Activated naive CD4-positive, alpha-beta T cell treated with anti-CD3 and anti-CD28 coated beads for 36 hours (primary cell): ENCODE measurements around the gene POLA2. TPM values are rescaled to one million over a fixed set of nuclear protein-coding genes. Genes with fewer than 3 reads are reported as not detected.
"Not testable (repeated sequence)": the region's sequence is repeated elsewhere in the genome, so short reads cannot be mapped to it uniquely, and the experiment has no call there.

Experiments
- CTCF ChIA-PET: fragments of 350-600 bp; sonication (Branson Sonifier 250); formaldehyde crosslinking; loops from one replicate; lab custom pipeline; 2021; ENCODE audit warnings: antibody characterized with exemption; lab: Charles Lee
- DNase-seq: peaks from one replicate; pipeline ENCODE4 v3.0.0-alpha.2; 2020
- H3K27ac Mint-ChIP-seq: one replicate; pipeline ENCODE4 v1.8.0; 2021; ENCODE audit warnings: mild to moderate bottlenecking, mixed read lengths
- H3K27me3 Mint-ChIP-seq: one replicate; pipeline ENCODE4 v1.8.0; 2021; ENCODE audit warnings: low read depth, mixed read lengths
- H3K36me3 Mint-ChIP-seq: one replicate; pipeline ENCODE4 v1.8.0; 2021; ENCODE audit warnings: low read depth, mixed read lengths
- H3K4me1 Mint-ChIP-seq: one replicate; pipeline ENCODE4 v1.8.0; 2021; ENCODE audit warnings: low read depth, mixed read lengths
- H3K4me3 Mint-ChIP-seq: one replicate; pipeline ENCODE4 v1.8.0; 2021; ENCODE audit warnings: mild to moderate bottlenecking, moderate library complexity, mixed read lengths
- H3K9me3 Mint-ChIP-seq: one replicate; pipeline ENCODE4 v1.8.0; 2021; ENCODE audit warnings: mixed read lengths
- intact Hi-C: fragments of 100-400 bp; cut with micrococcal nuclease; formaldehyde crosslinking; loops from one replicate; pipeline ENCODE4 v1.15.1; 2023
- total RNA-seq, 2 experiments: library from RNA; stranded (reverse); gene quantifications; one replicate each; pipeline ENCODE4 v1.2.3, GENCODE V29; 2021

POLA2 gene
- total RNA-seq, 2 experiments from 2014 or later, result 65.1 to 67.0 TPM

DNA sequence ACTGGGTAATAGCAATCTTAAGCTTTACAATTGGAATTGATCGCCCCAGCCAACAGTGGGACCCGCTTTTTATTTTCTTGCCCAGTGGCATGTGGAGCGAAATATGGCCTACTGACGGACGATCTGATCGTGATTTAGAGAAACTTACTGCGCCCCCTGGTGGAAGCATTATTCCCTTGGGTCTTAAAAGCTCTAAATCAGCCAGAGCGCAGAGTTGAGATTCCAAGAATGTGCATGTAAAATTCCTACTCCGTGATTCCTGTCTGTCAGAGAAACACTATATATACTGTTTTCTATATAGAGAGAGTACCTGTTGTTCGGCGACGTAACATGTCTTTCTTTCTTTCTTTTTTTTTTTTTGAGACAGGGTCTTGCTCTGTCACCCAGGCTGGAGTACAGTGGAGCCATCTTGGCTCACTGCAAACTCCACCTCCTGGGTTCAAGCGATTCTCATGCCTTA is 68.2 kb downstream of the POLA2 start:
- Mint-ChIP-seq H3K4me3 (no peak overlapping the region), H3K9me3 (no peaks in the 10 kb centered on the region), H3K27me3 (no peaks in the 10 kb centered on the region), H3K4me1 (peaks cover 11% of the 10 kb centered on the region), H3K27ac (no peak overlapping the region), H3K36me3 (peaks cover 2% of the 10 kb centered on the region)
- intact Hi-C loops, result loop anchor here (1.0 to 5.0 kb wide), 8 partner anchors 15 to 317 kb away; partner anchors contain the start of genes POLA2 and TM7SF2
- peak; percentile 96 for DNase-seq
- CTCF ChIA-PET, result interaction anchor here (0.5 to 9.2 kb wide), 43 partner anchors 8 to 514 kb away, joined by 3 to 161 read pairs (median 4); partner anchors contain the start of genes CDC42EP2 and POLA2

DNA sequence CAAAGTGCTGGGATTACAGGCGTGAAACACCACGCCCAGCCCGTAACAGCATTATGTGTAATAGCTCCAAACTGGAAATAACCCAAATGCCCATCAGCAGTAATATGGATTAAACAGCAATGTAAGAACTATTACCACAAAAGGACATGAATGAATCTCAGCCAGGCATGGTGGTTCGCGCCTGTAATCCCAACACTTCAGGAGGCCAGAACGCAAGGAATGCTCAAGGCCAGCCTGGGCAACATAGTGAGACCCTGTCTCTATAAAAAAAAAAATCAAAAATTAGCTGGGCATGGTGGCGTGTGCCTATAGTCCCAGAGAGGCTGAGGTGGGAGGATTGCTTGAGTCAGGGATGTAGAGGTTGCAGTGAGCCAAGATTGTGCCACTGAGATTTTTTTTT is 68.8 kb downstream of the POLA2 start:
- peaks cover 5% of the 10 kb centered on the region for H3K36me3 Mint-ChIP-seq
- CTCF ChIA-PET, result interaction anchor here (0.5 to 9.2 kb wide), 33 partner anchors 8 to 721 kb away, joined by 3 to 161 read pairs (median 4); partner anchors contain the start of genes CAPN1, CDC42EP2 and POLA2
- no peaks in the 10 kb centered on the region for H3K9me3 Mint-ChIP-seq
- intact Hi-C loops, result loop anchor here (1.0 to 5.0 kb wide), 8 partner anchors 15 to 318 kb away; partner anchors contain the start of genes POLA2 and TM7SF2
- peaks cover 17% of the 10 kb centered on the region for H3K4me1 Mint-ChIP-seq
- DNase-seq, result no peak
- H3K27ac Mint-ChIP-seq, result no peak overlapping the region
- H3K27me3 Mint-ChIP-seq, result no peaks in the 10 kb centered on the region
- no peak overlapping the region for H3K4me3 Mint-ChIP-seq

DNA sequence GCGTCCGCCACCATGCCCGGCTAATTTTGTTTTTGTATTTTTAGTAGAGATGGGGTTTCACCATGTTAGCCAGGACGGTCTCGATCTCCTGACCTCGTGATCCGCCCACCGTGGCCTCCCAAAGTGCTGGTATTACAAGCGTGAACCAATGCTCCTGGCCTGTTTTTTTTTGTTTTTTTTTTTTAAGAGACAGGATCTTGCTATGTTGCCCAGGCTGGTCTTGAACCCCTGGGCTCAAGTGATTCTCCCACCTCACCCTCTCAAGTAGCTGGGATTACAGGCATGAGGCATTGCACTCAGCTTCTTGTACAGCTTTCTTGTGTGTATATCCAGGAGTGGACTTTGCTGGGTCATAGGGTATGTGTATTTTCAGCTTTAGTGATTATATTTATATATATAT is 70.8 kb downstream of the POLA2 start:
- DNase-seq, H3K9me3 Mint-ChIP-seq, H3K36me3 Mint-ChIP-seq, H3K27ac Mint-ChIP-seq, H3K27me3 Mint-ChIP-seq, H3K4me3 Mint-ChIP-seq: not testable (repeated sequence)
- peaks cover 23% of the 10 kb centered on the region for H3K4me1 Mint-ChIP-seq
- intact Hi-C loops, result loop anchor here (2.0 to 5.0 kb wide), 6 partner anchors 22 to 220 kb away; partner anchors contain the start of genes POLA2, TIGD3 and TM7SF2
- CTCF ChIA-PET, result interaction anchor here (0.6 to 9.2 kb wide), 11 partner anchors 16 to 234 kb away, joined by 3 to 161 read pairs (median 5); partner anchors contain the start of genes CAPN1, CDC42EP2 and POLA2

GRCh38 chr11:65334696-65335295 is 73.0 kb downstream of the POLA2 start:
- Mint-ChIP-seq H3K36me3 (peaks cover 7% of the 10 kb centered on the region), H3K4me1 (peaks cover 34% of the 10 kb centered on the region), H3K4me3 (peak overlapping the region; percentile 93), H3K27me3 (no peaks in the 10 kb centered on the region), H3K27ac (peak overlapping the region; percentile 85), H3K9me3 (no peaks in the 10 kb centered on the region)
- no peak for DNase-seq
- intact Hi-C loops, result loop anchor here (5.0 kb wide), 5 partner anchors 57 to 222 kb away; partner anchors contain the start of genes POLA2 and TM7SF2
- CTCF ChIA-PET, result interaction anchor here (0.6 to 9.2 kb wide), 3 partner anchors 18 to 30 kb away, joined by 4 to 161 read pairs (median 7); partner anchors contain the start of gene CDC42EP2

DNA sequence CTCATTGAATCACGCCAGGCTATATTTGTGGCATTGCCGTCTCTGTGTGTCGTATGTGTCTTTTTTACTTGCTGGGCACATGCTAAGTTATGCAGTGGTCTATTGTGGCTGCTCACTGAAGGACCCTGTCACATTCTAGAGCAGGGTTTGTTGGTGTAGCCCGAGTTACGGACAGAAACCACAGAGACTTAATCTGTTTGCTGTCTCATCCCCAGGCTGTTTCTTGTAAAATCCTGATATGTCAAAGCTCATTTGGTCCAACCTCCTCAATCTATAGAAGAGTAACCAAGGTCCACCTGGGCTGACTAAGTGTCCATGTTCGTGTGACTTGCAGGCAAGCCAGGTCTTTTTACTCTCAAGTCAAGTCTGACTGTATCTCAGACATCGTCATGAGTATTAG is 76.9 kb downstream of the POLA2 start:
- no peak for DNase-seq
- Mint-ChIP-seq H3K27ac (no peak overlapping the region), H3K36me3 (peaks cover 18% of the 10 kb centered on the region), H3K4me1 (peaks cover 36% of the 10 kb centered on the region), H3K27me3 (no peaks in the 10 kb centered on the region), H3K9me3 (no peaks in the 10 kb centered on the region), H3K4me3 (no peak overlapping the region)
- intact Hi-C loops, result no loop called here
- CTCF ChIA-PET, result interaction anchor here (1.0 to 2.6 kb wide), 4 partner anchors 9 to 172 kb away, joined by 3 to 9 read pairs (median 6); partner anchors contain the start of gene CDC42EP2

GRCh38 chr11:65340226-65340625 is 78.5 kb downstream of the POLA2 start:
- H3K27ac Mint-ChIP-seq, result no peak overlapping the region
- H3K4me3 Mint-ChIP-seq, result no peak overlapping the region
- no peaks in the 10 kb centered on the region for H3K9me3 Mint-ChIP-seq
- H3K27me3 Mint-ChIP-seq, result no peaks in the 10 kb centered on the region
- no peak for DNase-seq
- intact Hi-C loops, result no loop called here
- peaks cover 28% of the 10 kb centered on the region for H3K4me1 Mint-ChIP-seq
- peaks cover 19% of the 10 kb centered on the region for H3K36me3 Mint-ChIP-seq
- CTCF ChIA-PET, result interaction anchor here (1.0 kb wide), 1 partner anchor 11 kb away, joined by 3 read pairs; no protein-coding TSS in a partner anchor

DNA sequence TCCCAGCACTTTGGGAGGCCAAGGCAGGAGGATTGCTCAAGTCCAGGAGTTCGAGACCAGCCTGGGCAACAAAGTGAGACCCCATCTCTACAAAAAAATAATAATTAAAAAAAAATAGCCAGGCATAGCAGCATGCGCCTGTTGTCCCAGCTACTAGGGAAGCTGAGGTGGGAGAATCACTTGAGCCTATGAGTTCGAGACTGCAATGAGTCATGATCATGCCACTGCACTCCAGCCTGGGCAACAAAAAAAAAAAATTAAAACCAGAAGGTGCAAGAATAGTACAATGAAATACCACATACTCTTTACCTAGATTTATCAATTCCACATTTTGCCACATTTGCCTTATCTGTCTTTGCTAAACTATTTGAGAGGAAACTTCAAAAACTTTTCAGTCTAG is 80.1 kb downstream of the POLA2 start:
- Mint-ChIP-seq H3K27ac (no peak overlapping the region), H3K4me1 (peaks cover 19% of the 10 kb centered on the region), H3K9me3 (no peaks in the 10 kb centered on the region), H3K4me3 (no peak overlapping the region), H3K36me3 (peaks cover 22% of the 10 kb centered on the region), H3K27me3 (no peaks in the 10 kb centered on the region)
- intact Hi-C loops, result no loop called here
- CTCF ChIA-PET, result interaction anchor here (1.0 kb wide), 1 partner anchor 26 kb away, joined by 4 read pairs; no protein-coding TSS in a partner anchor
- no peak for DNase-seq

Other genes with a start within 250 kb of the POLA2 start
- 100 to 1,000 TPM; 134 to 135 TPM for gene ARL2, start 247.8 kb upstream of the POLA2 start, total RNA-seq
- gene SNX15, start 234.5 kb upstream of the POLA2 start, total RNA-seq, result 1 to 10 TPM; 8.9 to 9.4 TPM
- gene SAC3D1, start 220.8 kb upstream of the POLA2 start, total RNA-seq, result 10 to 100 TPM; 19.2 to 20.3 TPM
- 10 to 100 TPM in 1 of 2 experiments, 1 to 10 TPM in 1; 8.5 to 10.2 TPM for gene NAALADL1, start 203.4 kb upstream of the POLA2 start, total RNA-seq
- gene CDCA5, start 177.9 kb upstream of the POLA2 start, total RNA-seq, result 100 to 1,000 TPM; 169 to 174 TPM
- gene ZFPL1, start 177.7 kb upstream of the POLA2 start, total RNA-seq, result 10 to 100 TPM; 24.2 to 25.6 TPM
- gene VPS51, start 165.7 kb upstream of the POLA2 start, total RNA-seq, result 10 to 100 TPM; 90.8 to 96.0 TPM
- 10 to 100 TPM; 10.9 to 11.9 TPM for gene TM7SF2, start 150.1 kb upstream of the POLA2 start, total RNA-seq
- gene ZNHIT2, start 144.3 kb upstream of the POLA2 start, total RNA-seq, result 1 to 10 TPM; 5.6 to 6.1 TPM
- gene FAU, start 139.8 kb upstream of the POLA2 start, total RNA-seq, result 1,000 to 10,000 TPM; 1,272 to 1,294 TPM
- 10 to 100 TPM; 49.3 to 51.6 TPM for gene MRPL49, start 139.6 kb upstream of the POLA2 start, total RNA-seq
- gene SYVN1, start 127.4 kb upstream of the POLA2 start, total RNA-seq, result 10 to 100 TPM; 19.0 to 19.2 TPM
- gene SPDYC, start 91.7 kb upstream of the POLA2 start, total RNA-seq, result not detected
- 10 to 100 TPM; 68.5 to 73.5 TPM for gene CAPN1, start 80.0 kb upstream of the POLA2 start, total RNA-seq
- gene CDC42EP2, start 52.9 kb downstream of the POLA2 start, total RNA-seq, result 1 to 10 TPM in 1 of 2 experiments, under 1 TPM in 1; 0.57 to 1.5 TPM
- 10 to 100 TPM; 61.3 to 63.0 TPM for gene DPF2, start 71.9 kb downstream of the POLA2 start, total RNA-seq
- under 1 TPM; 0.32 to 0.62 TPM for gene TIGD3, start 92.8 kb downstream of the POLA2 start, total RNA-seq
- 10 to 100 TPM; 10.4 to 12.1 TPM for gene SLC25A45, start 120.7 kb downstream of the POLA2 start, total RNA-seq
- 10 to 100 TPM; 38.2 to 40.0 TPM for gene FRMD8, start 124.7 kb downstream of the POLA2 start, total RNA-seq
- gene NEAT1, start 160.8 kb downstream of the POLA2 start, total RNA-seq, result 100 to 1,000 TPM; 693 to 750 TPM
- over 10,000 TPM; 10,460 to 10,508 TPM for gene MALAT1, start 237.1 kb downstream of the POLA2 start, total RNA-seq